ENCODE data around the gene SNCAIP.

DNA sequence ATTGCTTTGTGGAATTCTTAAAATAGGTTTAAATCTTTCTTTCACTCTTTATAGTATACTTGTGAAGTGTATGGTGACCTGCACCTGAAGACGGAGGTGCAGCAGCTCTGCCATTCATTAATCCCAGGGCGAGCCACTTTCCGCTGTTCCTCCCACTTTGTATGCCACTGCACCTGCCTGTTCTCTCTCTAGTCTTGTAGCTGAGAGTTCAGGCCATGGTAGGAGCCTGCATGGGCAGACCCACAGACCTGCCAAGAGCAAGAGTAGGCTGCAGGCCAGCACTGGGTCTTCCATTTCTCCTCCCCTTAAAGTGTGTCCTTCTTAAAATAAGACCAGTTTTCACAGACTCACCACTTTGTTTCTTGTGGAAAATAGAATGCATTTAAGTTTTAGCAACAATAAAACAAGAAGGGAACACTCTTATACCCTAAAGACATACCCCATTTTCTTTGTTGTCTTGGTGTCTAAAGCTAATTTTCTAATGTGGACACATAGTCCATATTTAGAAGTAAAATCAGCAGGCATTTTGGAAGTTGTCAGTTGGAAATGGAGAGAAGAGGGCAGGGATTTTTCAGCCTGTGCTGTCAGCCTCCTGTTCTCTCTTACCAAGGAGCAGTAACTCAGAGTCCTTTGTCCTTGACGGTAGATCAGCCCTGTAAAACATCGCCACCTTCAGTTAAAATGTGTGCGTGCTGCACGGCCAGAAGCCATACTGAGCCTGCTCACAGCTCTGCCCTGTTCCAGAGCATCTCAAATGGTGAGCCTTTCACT is 103.2 kb downstream of the SNCAIP start:
- TF ChIP-seq CTCF (IDR thresholded peaks at IDR 0.05; ENCODE audit: insufficient read depth, low read length, poor library complexity, severe bottlenecking) (no peak), EZH2phosphoT487 (conservative IDR thresholded peaks at IDR 0.05; ENCODE audit: low read length) (no peak)
